ENCODE data around the gene RSAD1.

Gene RSAD1

DNA sequence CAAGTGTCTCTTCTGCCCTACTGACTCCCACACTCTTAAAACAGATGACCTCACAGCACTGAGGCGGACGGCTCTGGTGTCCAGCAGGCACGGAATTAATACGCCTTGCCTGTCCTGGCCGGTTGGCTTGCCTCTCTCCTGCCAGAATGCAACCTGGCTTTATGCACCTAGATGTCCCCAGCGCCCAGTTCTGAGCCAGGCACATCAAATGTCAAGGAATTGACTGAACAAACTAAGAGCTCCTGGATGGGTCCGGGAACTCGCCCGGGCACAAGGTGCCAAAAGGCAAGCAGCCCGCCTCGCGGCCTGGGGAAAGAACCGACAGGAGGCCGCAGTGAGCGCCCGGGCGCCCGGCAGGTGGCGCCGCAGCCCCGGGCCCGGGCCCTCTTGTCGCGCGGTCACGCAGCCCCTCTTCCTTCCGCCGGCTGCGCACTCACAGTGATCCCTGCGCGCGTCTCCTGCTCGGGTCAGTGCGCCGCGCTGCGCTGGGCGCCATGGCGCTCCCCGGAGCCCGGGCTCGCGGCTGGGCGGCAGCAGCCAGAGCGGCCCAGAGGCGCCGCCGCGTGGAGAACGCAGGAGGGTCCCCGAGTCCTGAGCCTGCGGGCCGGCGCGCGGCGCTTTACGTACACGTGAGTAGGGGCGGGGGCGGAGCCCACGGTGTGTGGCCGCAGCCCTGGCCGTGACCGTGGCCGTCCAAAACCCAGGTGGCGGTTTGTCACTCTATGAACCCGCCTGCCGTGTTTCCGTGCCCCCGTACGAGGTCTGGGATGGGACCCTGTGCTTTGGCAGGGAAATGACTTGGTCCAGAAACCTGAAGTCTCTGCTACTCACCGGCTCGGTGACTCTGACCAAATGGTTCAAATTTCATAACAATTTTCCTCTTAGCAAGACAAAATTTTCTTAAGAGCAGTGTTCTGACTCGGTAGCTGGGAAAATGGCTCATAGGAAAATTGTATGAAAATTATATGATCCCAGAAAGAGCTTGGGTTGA, at the start of gene RSAD1:
Gene RSAD1 (plus strand): TSS at position 470 of the 991 bp plus-strand sequence. CDS start 25 bp downstream, at position 495.
- H3K9ac ChIP-seq (ENCODE audit: low read length) = peak within 1 kb of the TSS; percentile 87
- no peaks in the 10 kb centered on the region for H3K27me3 ChIP-seq (ENCODE audit: control insufficient read depth, insufficient read depth, low read length)
- H3K27ac ChIP-seq (ENCODE audit: low read depth, low read length) = peak within 1 kb of the TSS; percentile 80
- peaks cover 8% of the 10 kb centered on the region for H3K36me3 ChIP-seq (ENCODE audit: control insufficient read depth, insufficient read depth, low read length)
- peaks cover 6% of the 10 kb centered on the region for H3K4me1 ChIP-seq (ENCODE audit: control insufficient read depth, insufficient read depth, low read length)
- H3K4me3 ChIP-seq (ENCODE audit: low read length) = peak within 1 kb of the TSS; percentile 91

- Histone ChIP-seq H3K4me1 (ENCODE audit: control insufficient read depth, insufficient read depth, low read length) (no peaks in the 10 kb centered on the region), H3K4me3 (ENCODE audit: low read length) (no peak overlapping the region), H3K27me3 (ENCODE audit: control insufficient read depth, insufficient read depth, low read length) (no peaks in the 10 kb centered on the region), H3K36me3 (ENCODE audit: control insufficient read depth, insufficient read depth, low read length) (no peaks in the 10 kb centered on the region), H3K9ac (ENCODE audit: low read length) (no peak overlapping the region), H3K27ac (ENCODE audit: low read depth, low read length) (no peak overlapping the region)
Measured at GRCh38 chr17:50429793-50430192, 48.9 kb upstream of the RSAD1 start.

DNA sequence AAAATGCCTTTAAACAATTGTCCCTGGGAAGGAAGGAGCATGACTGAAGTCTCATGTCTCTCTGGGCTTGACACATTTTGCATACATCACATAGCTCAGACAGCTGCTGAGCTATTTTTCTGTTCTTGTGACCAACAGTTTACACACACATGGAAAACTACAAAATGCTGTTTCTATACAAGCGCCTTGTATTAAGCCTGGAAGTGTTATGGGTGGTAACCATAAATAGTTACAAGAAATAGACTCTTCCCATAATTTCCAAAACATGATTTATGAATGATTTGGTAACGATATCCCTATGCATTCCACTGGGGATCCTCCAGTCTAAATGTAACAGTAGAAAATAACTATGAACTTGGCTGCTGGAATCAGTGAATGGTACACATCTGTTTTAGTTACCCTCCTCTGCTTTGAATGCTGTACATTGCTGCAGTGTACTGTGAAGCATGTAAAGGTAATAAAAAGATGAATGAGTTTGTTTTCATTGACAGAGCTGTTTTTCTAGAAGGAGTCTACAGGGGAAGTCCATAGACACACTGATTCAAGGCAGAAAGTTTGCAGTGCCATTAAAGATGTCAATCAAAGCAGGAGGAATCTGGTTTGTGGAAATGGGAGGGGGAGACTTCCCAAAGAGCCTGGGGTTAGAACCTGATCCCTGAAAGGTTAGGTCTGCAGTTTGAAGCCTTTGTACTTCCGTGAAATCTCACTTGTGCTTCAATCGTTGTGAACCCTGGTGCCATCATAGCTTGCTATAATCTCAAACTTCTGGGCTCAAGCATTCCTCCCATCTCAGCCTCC, 47.6 kb upstream of the RSAD1 start:
- no peak overlapping the region for H3K27ac ChIP-seq (ENCODE audit: low read depth, low read length)
- H3K4me1 ChIP-seq (ENCODE audit: control insufficient read depth, insufficient read depth, low read length) = no peaks in the 10 kb centered on the region
- no peak overlapping the region for H3K4me3 ChIP-seq (ENCODE audit: low read length)
- H3K27me3 ChIP-seq (ENCODE audit: control insufficient read depth, insufficient read depth, low read length) = no peaks in the 10 kb centered on the region
- H3K36me3 ChIP-seq (ENCODE audit: control insufficient read depth, insufficient read depth, low read length) = no peaks in the 10 kb centered on the region
- no peak overlapping the region for H3K9ac ChIP-seq (ENCODE audit: low read length)

DNA sequence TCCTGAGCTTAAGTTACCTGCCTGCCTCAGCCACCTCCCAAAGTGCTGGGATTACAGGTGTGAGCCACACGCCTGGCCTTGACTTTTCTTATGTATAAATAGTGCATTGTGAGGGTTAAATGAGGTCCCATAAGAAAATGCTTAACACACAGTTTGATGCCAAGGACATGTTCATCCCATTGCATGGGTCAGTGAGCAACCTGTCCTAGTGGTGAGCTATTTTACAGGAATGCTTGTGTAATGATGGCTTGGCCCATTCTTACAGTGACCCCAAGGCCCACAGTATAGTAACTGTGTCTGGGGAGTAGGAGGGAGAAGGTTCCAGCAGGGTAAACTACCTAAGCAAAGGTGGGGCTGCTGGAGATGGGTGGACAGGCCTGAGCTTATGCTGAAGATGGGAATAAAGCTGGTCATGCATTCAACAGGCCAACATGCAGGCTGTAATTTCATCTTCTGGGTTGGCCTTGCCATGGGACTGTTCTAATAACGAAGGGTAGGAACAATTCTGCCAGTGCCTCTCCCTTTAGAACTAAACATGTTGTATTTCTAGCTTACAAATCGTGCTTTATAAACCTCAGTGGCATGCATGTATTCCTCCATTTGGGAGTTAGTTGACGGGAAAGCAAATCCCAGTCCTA, 46.4 kb upstream of the RSAD1 start:
- H3K4me1 ChIP-seq (ENCODE audit: control insufficient read depth, insufficient read depth, low read length) = no peaks in the 10 kb centered on the region
- H3K4me3 ChIP-seq (ENCODE audit: low read length) = no peak overlapping the region
- no peaks in the 10 kb centered on the region for H3K36me3 ChIP-seq (ENCODE audit: control insufficient read depth, insufficient read depth, low read length)
- H3K27ac ChIP-seq (ENCODE audit: low read depth, low read length) = no peak overlapping the region
- H3K9ac ChIP-seq (ENCODE audit: low read length) = no peak overlapping the region
- no peaks in the 10 kb centered on the region for H3K27me3 ChIP-seq (ENCODE audit: control insufficient read depth, insufficient read depth, low read length)

GRCh38 chr17:50437409-50437808, 41.3 kb upstream of the RSAD1 start:
- Histone ChIP-seq H3K4me1 (ENCODE audit: control insufficient read depth, insufficient read depth, low read length) (no peaks in the 10 kb centered on the region), H3K27me3 (ENCODE audit: control insufficient read depth, insufficient read depth, low read length) (no peaks in the 10 kb centered on the region), H3K27ac (ENCODE audit: low read depth, low read length) (no peak overlapping the region), H3K36me3 (ENCODE audit: control insufficient read depth, insufficient read depth, low read length) (no peaks in the 10 kb centered on the region), H3K4me3 (ENCODE audit: low read length) (no peak overlapping the region), H3K9ac (ENCODE audit: low read length) (no peak overlapping the region)

DNA sequence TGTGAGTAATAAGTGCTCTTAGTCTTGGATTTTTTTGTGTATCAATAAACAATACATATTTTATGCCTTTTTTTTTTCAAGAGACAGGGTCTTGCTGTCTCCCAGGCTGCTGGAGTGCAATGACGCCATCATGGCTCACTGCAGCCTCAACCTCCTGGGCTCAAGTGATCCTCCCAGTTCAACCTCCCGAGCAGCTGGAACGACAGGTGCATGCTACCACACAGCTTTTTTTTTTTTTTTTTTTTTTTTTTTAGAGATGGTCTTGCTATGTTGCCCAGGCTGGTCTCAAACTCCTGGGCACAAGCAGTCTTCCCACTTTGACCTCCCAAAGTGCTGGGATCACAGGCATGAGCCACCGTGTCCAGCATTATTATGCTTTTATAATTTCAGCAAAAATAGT, 39.7 kb upstream of the RSAD1 start:
- H3K4me1 ChIP-seq (ENCODE audit: control insufficient read depth, insufficient read depth, low read length) = no peaks in the 10 kb centered on the region
- no peaks in the 10 kb centered on the region for H3K27me3 ChIP-seq (ENCODE audit: control insufficient read depth, insufficient read depth, low read length)
- no peaks in the 10 kb centered on the region for H3K36me3 ChIP-seq (ENCODE audit: control insufficient read depth, insufficient read depth, low read length)
- H3K27ac ChIP-seq (ENCODE audit: low read depth, low read length) = no peak overlapping the region
- H3K9ac ChIP-seq (ENCODE audit: low read length) = no peak overlapping the region
- H3K4me3 ChIP-seq (ENCODE audit: low read length) = no peak overlapping the region

DNA sequence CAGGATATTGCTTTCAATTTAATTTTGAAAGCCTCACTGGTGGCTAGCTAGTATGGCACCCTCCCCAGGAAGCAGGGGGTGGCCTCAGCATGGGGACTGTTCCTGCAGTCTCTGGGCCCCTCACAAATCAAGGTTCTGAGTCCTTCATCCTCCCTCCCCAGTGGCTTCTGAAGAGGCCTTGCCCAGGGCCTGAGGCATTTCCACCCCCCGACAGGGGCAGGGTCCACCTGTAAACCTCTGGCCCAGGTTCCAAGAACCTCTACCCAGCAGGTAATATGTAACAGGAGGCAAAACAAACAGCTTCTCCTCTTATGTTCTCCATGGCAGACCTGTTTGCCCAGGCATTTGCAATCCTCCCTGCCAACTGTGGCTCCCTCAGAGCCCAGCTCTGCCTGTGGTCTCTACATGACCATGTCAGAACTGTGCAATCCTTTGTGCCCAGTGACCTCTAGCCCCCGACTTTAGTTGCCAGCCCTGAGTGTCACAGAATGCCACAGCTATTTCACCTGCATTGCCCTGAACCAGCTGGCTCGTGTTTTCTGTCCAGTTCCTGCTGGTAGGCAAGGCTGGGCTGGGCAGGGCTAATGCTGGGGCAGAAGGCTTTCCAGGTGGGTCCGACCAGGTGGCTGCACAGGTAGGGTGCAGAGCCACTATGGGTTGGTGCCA, 38.4 kb upstream of the RSAD1 start:
- H3K27me3 ChIP-seq (ENCODE audit: control insufficient read depth, insufficient read depth, low read length) = no peaks in the 10 kb centered on the region
- no peak overlapping the region for H3K27ac ChIP-seq (ENCODE audit: low read depth, low read length)
- H3K9ac ChIP-seq (ENCODE audit: low read length) = no peak overlapping the region
- no peak overlapping the region for H3K4me3 ChIP-seq (ENCODE audit: low read length)
- H3K36me3 ChIP-seq (ENCODE audit: control insufficient read depth, insufficient read depth, low read length) = no peaks in the 10 kb centered on the region
- H3K4me1 ChIP-seq (ENCODE audit: control insufficient read depth, insufficient read depth, low read length) = no peaks in the 10 kb centered on the region

- no peaks in the 10 kb centered on the region for H3K4me1 ChIP-seq (ENCODE audit: control insufficient read depth, insufficient read depth, low read length)
- no peaks in the 10 kb centered on the region for H3K27me3 ChIP-seq (ENCODE audit: control insufficient read depth, insufficient read depth, low read length)
- H3K4me3 ChIP-seq (ENCODE audit: low read length) = no peak overlapping the region
- no peak overlapping the region for H3K27ac ChIP-seq (ENCODE audit: low read depth, low read length)
- H3K9ac ChIP-seq (ENCODE audit: low read length) = no peak overlapping the region
- H3K36me3 ChIP-seq (ENCODE audit: control insufficient read depth, insufficient read depth, low read length) = no peaks in the 10 kb centered on the region
Measured at GRCh38 chr17:50440838-50441829, 37.5 kb upstream of the RSAD1 start.

- H3K27me3 ChIP-seq (ENCODE audit: control insufficient read depth, insufficient read depth, low read length) = no peaks in the 10 kb centered on the region
- no peaks in the 10 kb centered on the region for H3K4me1 ChIP-seq (ENCODE audit: control insufficient read depth, insufficient read depth, low read length)
- H3K27ac ChIP-seq (ENCODE audit: low read depth, low read length) = no peak overlapping the region
- H3K4me3 ChIP-seq (ENCODE audit: low read length) = no peak overlapping the region
- H3K9ac ChIP-seq (ENCODE audit: low read length) = no peak overlapping the region
- H3K36me3 ChIP-seq (ENCODE audit: control insufficient read depth, insufficient read depth, low read length) = no peaks in the 10 kb centered on the region
Measured at GRCh38 chr17:50443505-50443974, 35.1 kb upstream of the RSAD1 start.

DNA sequence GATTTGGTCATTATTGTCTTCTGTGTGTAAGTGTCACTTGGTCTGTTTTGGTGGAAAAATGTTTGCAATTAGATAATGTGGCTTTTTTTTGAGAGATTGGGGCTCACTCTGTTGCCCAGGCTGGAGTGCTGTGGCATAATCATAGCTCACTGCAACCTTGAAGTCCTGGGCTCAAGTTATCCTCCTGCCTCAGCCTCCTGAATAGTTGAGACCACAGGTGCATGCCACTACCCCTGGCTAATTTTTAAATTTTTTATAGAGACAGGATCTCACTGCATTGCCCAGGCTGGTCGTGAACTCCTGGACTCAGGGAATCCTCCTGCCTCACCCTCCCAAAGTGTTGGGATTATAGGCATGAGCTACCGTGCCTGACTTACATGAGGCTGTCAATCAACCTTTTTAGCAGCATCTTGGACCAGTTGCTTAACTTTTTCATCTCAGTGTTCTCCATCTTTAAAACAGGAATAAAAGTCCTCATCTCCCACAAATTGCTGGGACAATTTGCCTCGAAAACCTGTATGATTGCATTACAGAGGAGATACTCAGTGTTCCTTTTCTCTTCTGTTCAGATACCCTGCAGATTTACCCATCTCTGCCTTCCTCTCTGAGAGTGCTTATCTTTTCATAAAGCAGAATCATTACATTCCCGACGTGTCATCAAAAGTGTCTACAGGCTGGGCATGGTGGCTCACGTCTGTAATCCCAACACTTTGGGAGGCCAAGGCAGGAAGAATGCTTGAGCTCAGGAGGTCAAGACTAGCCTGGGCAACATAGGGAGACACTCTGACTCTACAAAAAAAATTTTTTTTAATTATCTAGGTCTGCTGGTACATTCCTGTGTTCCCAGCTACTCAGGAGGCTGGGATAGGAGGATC, 33.6 kb upstream of the RSAD1 start:
- Histone ChIP-seq H3K4me1 (ENCODE audit: control insufficient read depth, insufficient read depth, low read length) (no peaks in the 10 kb centered on the region), H3K27me3 (ENCODE audit: control insufficient read depth, insufficient read depth, low read length) (no peaks in the 10 kb centered on the region), H3K36me3 (ENCODE audit: control insufficient read depth, insufficient read depth, low read length) (no peaks in the 10 kb centered on the region), H3K4me3 (ENCODE audit: low read length) (no peak overlapping the region), H3K27ac (ENCODE audit: low read depth, low read length) (no peak overlapping the region), H3K9ac (ENCODE audit: low read length) (no peak overlapping the region)

Measured in rectal smooth muscle tissue (tissue), 1 donor.